ENCODE measurements around the gene DUX4.
"Not testable (repeated sequence)": the region's sequence is repeated elsewhere in the genome, so short reads cannot be mapped to it uniquely, and the experiment has no call there.

DUX4 gene

GRCh38 chr4:190173428-190173827 is at the start of gene DUX4:
DUX4 (plus strand) TSS chr4:190173774; CDS start chr4:190173774, 0 bp downstream.
- DNase-seq: not testable (repeated sequence)

DNA sequence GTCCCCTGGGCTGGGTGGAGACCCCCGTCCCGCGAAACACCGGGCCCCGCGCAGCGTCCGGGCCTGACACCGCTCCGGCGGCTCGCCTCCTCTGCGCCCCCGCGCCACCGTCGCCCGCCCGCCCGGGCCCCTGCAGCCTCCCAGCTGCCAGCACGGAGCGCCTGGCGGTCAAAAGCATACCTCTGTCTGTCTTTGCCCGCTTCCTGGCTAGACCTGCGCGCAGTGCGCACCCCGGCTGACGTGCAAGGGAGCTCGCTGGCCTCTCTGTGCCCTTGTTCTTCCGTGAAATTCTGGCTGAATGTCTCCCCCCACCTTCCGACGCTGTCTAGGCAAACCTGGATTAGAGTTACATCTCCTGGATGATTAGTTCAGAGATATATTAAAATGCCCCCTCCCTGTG is 1.9 kb downstream of the DUX4 start:
- not testable (repeated sequence) for DNase-seq

GRCh38 chr4:190177727-190178605 is 4.4 kb downstream of the DUX4 start:
- not testable (repeated sequence) for DNase-seq

- DNase-seq: not testable (repeated sequence)
Observed at GRCh38 chr4:190178606-190178990, 5.0 kb downstream of the DUX4 start.

GRCh38 chr4:190179030-190179739 is 5.6 kb downstream of the DUX4 start:
- DNase-seq: not testable (repeated sequence)

- DNase-seq: not testable (repeated sequence)
Observed at GRCh38 chr4:190179740-190180094, 6.1 kb downstream of the DUX4 start.

- DNase-seq: not testable (repeated sequence)
Observed at GRCh38 chr4:190180947-190181346, 7.4 kb downstream of the DUX4 start.

- not testable (repeated sequence) for DNase-seq
Observed at GRCh38 chr4:190181481-190182100, 8.0 kb downstream of the DUX4 start.

- not testable (repeated sequence) for DNase-seq
Observed at GRCh38 chr4:190203510-190203909, 29.9 kb downstream of the DUX4 start.
